Activated B cell treated with CpG ODN at 0.5 μM for 24 hours (primary cell): ENCODE data around the gene HSP90AB1. TPM values are rescaled to one million over a fixed set of nuclear protein-coding genes. Genes with fewer than 3 reads are reported as not detected.

ENCODE experiments used
- ATAC-seq: fragments of 200-7000 bp; cut with Tn5 transposase; one replicate; pipeline ENCODE4 v1.10.0; 2021; ENCODE audit warnings: low read depth, mild to moderate bottlenecking, moderate library complexity
- CTCF ChIA-PET: fragments of 350-600 bp; sonication (Branson Sonifier 250); formaldehyde crosslinking; loops from one replicate; lab custom pipeline; 2021; ENCODE audit warnings: antibody characterized with exemption; lab: Charles Lee
- POLR2A ChIA-PET: fragments of 350-600 bp; sonication (Branson Sonifier 250); formaldehyde crosslinking; loops from one replicate; lab custom pipeline; 2021; ENCODE audit warnings: antibody characterized with exemption; lab: Charles Lee
- DNase-seq: peaks from one replicate; pipeline ENCODE4 v3.0.0; 2022
- H3K27ac Mint-ChIP-seq: one replicate; pipeline ENCODE4 v1.8.0; 2020; ENCODE audit warnings: mixed read lengths
- H3K27me3 Mint-ChIP-seq: one replicate; pipeline ENCODE4 v1.8.0; 2021; ENCODE audit warnings: mixed read lengths
- H3K36me3 Mint-ChIP-seq: one replicate; pipeline ENCODE4 v1.8.0; 2021; ENCODE audit warnings: low read depth, mixed read lengths
- H3K4me1 Mint-ChIP-seq: one replicate; pipeline ENCODE4 v1.8.0; 2021; ENCODE audit warnings: mixed read lengths
- H3K4me3 Mint-ChIP-seq: one replicate; pipeline ENCODE4 v1.8.0; 2020; ENCODE audit warnings: mild to moderate bottlenecking, mixed read lengths
- H3K9me3 Mint-ChIP-seq: one replicate; pipeline ENCODE4 v1.8.0; 2020; ENCODE audit warnings: mixed read lengths
- CTCF ChIP-seq: fragments of 200-600 bp; IDR thresholded peaks from one replicate; pipeline ENCODE4 v1.8.0; 2022; ENCODE audit warnings: antibody characterized with exemption, mild to moderate bottlenecking
- intact Hi-C: fragments of 100-400 bp; cut with micrococcal nuclease; formaldehyde crosslinking; loops from one replicate; pipeline ENCODE4 v1.15.1; 2024
- total RNA-seq: library from RNA; stranded (reverse); gene quantifications from 2 replicates; pipeline ENCODE4 v1.2.3, GENCODE V29; 2022

The HSP90AB1 gene
- total RNA-seq, 1 donor from 2014 or later = 1,222 TPM

GRCh38 chr6:44294832-44295791 lies 48.2 kb downstream of the HSP90AB1 start:
- DNase-seq = no peak
- peaks cover 52% of the 10 kb centered on the region for H3K27me3 Mint-ChIP-seq
- no peak for TF ChIP-seq CTCF

GRCh38 chr6:44297063-44298038 lies 50.5 kb downstream of the HSP90AB1 start:
- intact Hi-C loops = loop anchor here (2.0 kb wide), 1 partner anchor 29 kb away; no protein-coding TSS in a partner anchor
- no peak for TF ChIP-seq CTCF
- peak; percentile 80 for ATAC-seq
- H3K4me1 Mint-ChIP-seq = peaks cover 13% of the 10 kb centered on the region
- no peak for DNase-seq
- peaks cover 35% of the 10 kb centered on the region for H3K27me3 Mint-ChIP-seq
- no peak overlapping the region for H3K27ac Mint-ChIP-seq
- CTCF ChIA-PET = interaction anchor here (1.5 kb wide), 1 partner anchor 29 kb away, joined by 4 read pairs; no protein-coding TSS in a partner anchor
- no peaks in the 10 kb centered on the region for H3K9me3 Mint-ChIP-seq
- H3K4me3 Mint-ChIP-seq = peak overlapping the region; percentile 25
- POLR2A ChIA-PET = interaction anchor here (1.3 to 2.3 kb wide), 2 partner anchors 16 to 29 kb away, joined by 3 to 6 read pairs; partner anchors contain the start of gene AARS2
- H3K36me3 Mint-ChIP-seq = peaks cover 28% of the 10 kb centered on the region

More at GRCh38 chr6:44294832-44295791, 48.2 kb downstream of the HSP90AB1 start:
- H3K27ac Mint-ChIP-seq = no peak overlapping the region
- no peak for ATAC-seq
- peaks cover 13% of the 10 kb centered on the region for H3K4me1 Mint-ChIP-seq
- POLR2A ChIA-PET = interaction anchor here (0.5 to 1.1 kb wide), 2 partner anchors 10 to 809 kb away, joined by 3 to 4 read pairs; no protein-coding TSS in a partner anchor
- intact Hi-C loops = no loop called here
- peaks cover 6% of the 10 kb centered on the region for H3K36me3 Mint-ChIP-seq
- CTCF ChIA-PET = interaction anchor here (0.5 to 1.8 kb wide), 3 partner anchors 10 to 781 kb away, joined by 3 to 13 read pairs (median 7); no protein-coding TSS in a partner anchor
- no peak overlapping the region for H3K4me3 Mint-ChIP-seq
- H3K9me3 Mint-ChIP-seq = no peaks in the 10 kb centered on the region

GRCh38 chr6:44298055-44298803 lies 51.3 kb downstream of the HSP90AB1 start:
- CTCF ChIA-PET = interaction anchor here (1.3 to 1.5 kb wide), 2 partner anchors 15 to 30 kb away, joined by 4 to 5 read pairs; partner anchors contain the start of gene AARS2
- H3K4me3 Mint-ChIP-seq = peak overlapping the region; percentile 25

More at GRCh38 chr6:44298055-44298803, 51.3 kb downstream of the HSP90AB1 start:
- Mint-ChIP-seq H3K27me3 (peaks cover 28% of the 10 kb centered on the region), H3K36me3 (peaks cover 35% of the 10 kb centered on the region), H3K9me3 (no peaks in the 10 kb centered on the region), H3K4me1 (peaks cover 13% of the 10 kb centered on the region), H3K27ac (no peak overlapping the region)
- intact Hi-C loops = no loop called here
- TF ChIP-seq CTCF = no peak
- ATAC-seq = no peak
- no peak for DNase-seq
- POLR2A ChIA-PET = interaction anchor here (2.3 kb wide), 1 partner anchor 15 kb away, joined by 6 read pairs; the partner anchor contains the start of gene AARS2
